ENCODE data around the gene DAGLA. TPM values are rescaled to one million over a fixed set of nuclear protein-coding genes. Genes with fewer than 3 reads are reported as not detected.

DAGLA gene
- total RNA-seq, 5 donors from 2014 or later (not counting 1 experiment from before 2014, with no cell fraction given) = 0.15 to 1.6 (median 0.23) TPM

DNA sequence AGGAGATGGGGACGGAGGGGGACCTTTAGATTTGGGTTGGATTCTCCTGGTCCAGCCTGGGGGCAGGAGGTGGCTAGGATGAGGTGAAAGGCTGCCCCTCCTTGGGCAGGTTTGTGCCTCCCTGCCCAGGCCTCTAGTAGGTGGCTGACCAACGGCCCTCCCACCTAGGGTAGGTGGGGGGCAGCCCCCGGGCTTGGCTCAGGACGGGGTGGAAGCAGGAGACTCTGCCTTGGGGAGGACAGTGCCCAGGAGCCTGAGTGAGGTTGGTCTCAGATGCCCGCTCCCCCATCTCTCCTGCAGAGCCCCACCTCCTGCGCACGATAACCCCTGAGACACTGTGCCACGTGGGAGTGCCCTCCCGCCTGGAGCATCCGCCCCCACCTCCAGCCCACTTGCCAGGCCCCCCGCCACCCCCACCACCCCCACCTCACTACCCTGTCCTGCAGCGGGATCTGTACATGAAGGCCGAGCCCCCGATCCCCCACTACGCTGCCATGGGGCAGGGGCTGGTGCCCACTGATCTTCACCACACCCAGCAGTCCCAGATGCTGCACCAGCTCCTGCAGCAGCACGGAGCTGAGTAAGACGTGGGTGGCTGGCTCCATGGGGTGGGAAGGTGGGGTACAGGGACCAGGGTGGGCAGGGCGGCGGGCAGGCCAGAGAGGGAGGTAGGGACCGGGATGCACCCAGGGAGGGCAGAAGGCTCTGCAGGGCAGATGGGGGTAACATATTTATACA lies 89.9 kb downstream of the DAGLA start:
- Mint-ChIP-seq H3K36me3 (no peaks in the 10 kb centered on the region), H3K4me3 (no peak overlapping the region), H3K4me1 (peaks cover 0 to 13% (median 5%) of the 10 kb centered on the region in 3 donors), H3K27me3 (no peaks in the 10 kb centered on the region), H3K27ac (no peak overlapping the region), H3K9me3 (no peaks in the 10 kb centered on the region)
- Histone ChIP-seq H3K27ac (ENCODE audit: low read length) (no peak overlapping the region), H3K4me3 (ENCODE audit: control insufficient read depth in 1 of 2, extremely low read depth in 1 of 2, low read length in 1 of 2) (no peak overlapping the region), H3K9me3 (no peaks in the 10 kb centered on the region), H3K36me3 (ENCODE audit: control insufficient read depth in 2 of 2, extremely low read depth in 1 of 2, insufficient read depth in 1 of 2, low read length in 1 of 2) (no peaks in the 10 kb centered on the region), H3K4me1 (ENCODE audit: control insufficient read depth in 1 of 2, extremely low read depth in 1 of 2, insufficient read depth in 2 of 2, low read length in 2 of 2) (peaks cover 0 to 24% of the 10 kb centered on the region in 2 experiments), H3K27me3 (replicated peaks in 1 of 2; ENCODE audit: control insufficient read depth in 2 of 2, extremely low read depth in 1 of 2, insufficient read depth in 2 of 2, low read length in 1 of 2) (peaks cover 0 to 3% of the 10 kb centered on the region in 2 experiments)
- ATAC-seq (replicated peaks in 1 of 4) (no peak), DNase-seq (no peak)
- ChIA-PET POLR2A (no interaction called here), CTCF (no interaction called here)
- 100% methylated on average over 1 of the region's 20 CpGs for WGBS (ENCODE audit: insufficient coverage)

DNA sequence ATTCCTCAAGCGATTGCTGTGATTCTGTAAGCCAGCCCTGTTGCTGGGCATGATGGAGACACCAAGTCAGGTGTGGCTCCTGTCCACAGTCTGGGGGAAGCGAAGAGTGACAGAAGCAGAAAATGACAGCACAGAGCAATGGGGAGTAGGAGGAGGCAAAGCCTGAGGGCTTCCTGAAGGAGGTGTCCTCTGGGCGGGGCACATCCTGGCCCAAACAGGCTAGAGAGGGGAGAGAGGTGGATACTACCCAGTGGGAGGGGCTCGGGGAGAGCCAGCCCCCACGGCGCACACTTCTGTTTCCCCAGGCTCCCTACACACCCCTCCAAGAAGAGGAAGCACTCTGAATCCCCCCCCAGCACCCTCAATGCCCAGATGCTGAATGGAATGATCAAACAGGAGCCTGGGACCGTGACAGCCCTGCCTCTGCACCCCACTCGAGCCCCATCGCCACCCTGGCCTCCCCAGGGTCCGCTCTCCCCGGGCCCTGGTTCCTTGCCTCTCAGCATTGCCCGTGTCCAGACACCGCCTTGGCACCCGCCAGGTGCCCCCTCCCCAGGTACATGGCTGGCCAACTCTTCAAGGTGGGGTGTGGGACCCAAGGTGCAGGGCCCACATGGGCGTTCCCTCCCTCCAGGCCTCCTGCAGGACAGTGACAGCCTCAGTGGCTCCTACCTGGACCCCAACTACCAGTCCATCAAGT lies 91.2 kb downstream of the DAGLA start:
- no peak overlapping the region for H3K27ac Mint-ChIP-seq

DNA sequence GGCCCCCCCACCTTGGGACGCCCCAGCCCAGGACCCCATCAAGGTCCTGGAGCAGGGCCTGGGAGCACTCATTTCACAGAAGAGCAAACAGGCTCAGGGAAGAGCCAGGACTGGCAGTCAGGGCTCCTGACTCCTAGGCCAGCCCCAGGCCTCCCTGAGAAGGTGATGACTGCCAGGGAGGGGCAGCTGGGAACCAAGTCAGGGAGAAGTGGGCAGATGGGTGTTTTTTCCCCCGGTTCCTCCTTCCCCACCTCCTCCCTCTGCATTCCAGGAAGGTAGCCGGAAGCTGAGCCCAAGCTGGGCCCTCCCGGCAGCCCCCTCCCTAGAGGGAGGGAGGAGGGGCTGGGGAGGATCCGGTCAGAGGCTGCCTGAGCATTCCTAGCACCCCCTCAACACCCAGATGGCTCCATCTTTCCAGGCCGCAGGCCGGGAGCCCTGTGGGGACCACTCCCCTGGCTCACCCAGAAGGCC lies 91.8 kb downstream of the DAGLA start:
- Mint-ChIP-seq H3K27ac (no peak overlapping the region), H3K36me3 (no peaks in the 10 kb centered on the region), H3K9me3 (no peaks in the 10 kb centered on the region), H3K27me3 (no peaks in the 10 kb centered on the region), H3K4me3 (no peak overlapping the region), H3K4me1 (peaks cover 0 to 23% (median 11%) of the 10 kb centered on the region in 3 donors)
- Histone ChIP-seq H3K4me1 (ENCODE audit: control insufficient read depth in 1 of 2, extremely low read depth in 1 of 2, insufficient read depth in 2 of 2, low read length in 2 of 2) (peaks cover 0 to 42% of the 10 kb centered on the region in 2 experiments), H3K36me3 (ENCODE audit: control insufficient read depth in 2 of 2, extremely low read depth in 1 of 2, insufficient read depth in 1 of 2, low read length in 1 of 2) (no peaks in the 10 kb centered on the region), H3K27me3 (replicated peaks in 1 of 2; ENCODE audit: control insufficient read depth in 2 of 2, extremely low read depth in 1 of 2, insufficient read depth in 2 of 2, low read length in 1 of 2) (peaks cover 0 to 16% of the 10 kb centered on the region in 2 experiments), H3K4me3 (ENCODE audit: control insufficient read depth in 1 of 2, extremely low read depth in 1 of 2, low read length in 1 of 2) (no peak overlapping the region), H3K9me3 (no peaks in the 10 kb centered on the region), H3K27ac (ENCODE audit: low read length) (no peak overlapping the region)
- no peak for DNase-seq
- ChIA-PET CTCF (interaction anchor here in 1 of 2 donors (0.6 kb wide), 1 partner anchor 1256 kb away, joined by 3 read pairs; no protein-coding TSS in a partner anchor), POLR2A (no interaction called here)
- 80% methylated on average over 1 of the region's 7 CpGs for WGBS (ENCODE audit: insufficient coverage)
- no peak for ATAC-seq (replicated peaks in 1 of 4)

More for the DNA sequence above, 91.2 kb downstream of the DAGLA start:
- WGBS (ENCODE audit: insufficient coverage) = 91% methylated on average over 11 of the region's 15 CpGs
- no peak overlapping the region for H3K4me3 Mint-ChIP-seq
- POLR2A ChIA-PET = no interaction called here
- Histone ChIP-seq H3K27ac (ENCODE audit: low read length) (no peak overlapping the region), H3K4me3 (ENCODE audit: control insufficient read depth in 1 of 2, extremely low read depth in 1 of 2, low read length in 1 of 2) (no peak overlapping the region), H3K27me3 (replicated peaks in 1 of 2; ENCODE audit: control insufficient read depth in 2 of 2, extremely low read depth in 1 of 2, insufficient read depth in 2 of 2, low read length in 1 of 2) (peaks cover 0 to 10% of the 10 kb centered on the region in 2 experiments), H3K9me3 (no peaks in the 10 kb centered on the region), H3K36me3 (ENCODE audit: control insufficient read depth in 2 of 2, extremely low read depth in 1 of 2, insufficient read depth in 1 of 2, low read length in 1 of 2) (no peaks in the 10 kb centered on the region), H3K4me1 (ENCODE audit: control insufficient read depth in 1 of 2, extremely low read depth in 1 of 2, insufficient read depth in 2 of 2, low read length in 2 of 2) (peaks cover 0 to 36% of the 10 kb centered on the region in 2 experiments)
- no peaks in the 10 kb centered on the region for H3K27me3 Mint-ChIP-seq
- DNase-seq (no peak), ATAC-seq (replicated peaks in 1 of 4) (no peak)
- peaks cover 0 to 17% (median 5%) of the 10 kb centered on the region in 3 donors for H3K4me1 Mint-ChIP-seq
- H3K36me3 Mint-ChIP-seq = no peaks in the 10 kb centered on the region
- CTCF ChIA-PET = no interaction called here
- no peaks in the 10 kb centered on the region for H3K9me3 Mint-ChIP-seq

DNA sequence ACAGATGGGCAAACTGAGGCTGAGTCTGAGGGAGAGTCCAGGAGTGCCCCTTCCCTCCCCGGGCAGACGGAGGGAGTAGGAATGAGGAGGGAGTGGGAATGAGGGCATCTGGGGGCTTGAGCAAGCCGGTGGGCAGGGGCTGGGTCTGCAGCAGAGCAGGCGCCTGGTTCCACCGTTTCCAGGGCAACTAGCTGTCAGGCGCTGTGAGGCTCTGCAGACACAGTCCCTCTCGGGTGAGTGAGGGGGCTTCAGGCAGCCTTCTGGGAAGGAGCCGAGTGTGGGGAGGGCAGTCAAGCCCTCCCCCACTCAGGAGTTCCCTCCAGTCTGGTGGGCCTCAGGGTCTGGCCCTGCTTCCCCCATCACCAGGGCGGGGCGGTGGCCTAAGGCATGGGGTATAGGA lies 93.2 kb downstream of the DAGLA start:
- 98% methylated on average over 5 of the region's 10 CpGs for WGBS (ENCODE audit: insufficient coverage)
- ATAC-seq (replicated peaks in 1 of 4) = no peak
- no peak overlapping the region for H3K4me3 ChIP-seq (ENCODE audit: control insufficient read depth in 1 of 2, extremely low read depth in 1 of 2, low read length in 1 of 2)
- Mint-ChIP-seq H3K4me1 (peaks cover 7 to 32% (median 16%) of the 10 kb centered on the region in 3 donors), H3K27me3 (no peaks in the 10 kb centered on the region), H3K36me3 (no peaks in the 10 kb centered on the region), H3K27ac (no peak overlapping the region), H3K9me3 (no peaks in the 10 kb centered on the region), H3K4me3 (no peak overlapping the region)
- H3K9me3 ChIP-seq = no peaks in the 10 kb centered on the region
- DNase-seq = no peak
- no peaks in the 10 kb centered on the region for H3K36me3 ChIP-seq (ENCODE audit: control insufficient read depth in 2 of 2, extremely low read depth in 1 of 2, insufficient read depth in 1 of 2, low read length in 1 of 2)
- peaks cover 0 to 26% of the 10 kb centered on the region in 2 experiments for H3K27me3 ChIP-seq (replicated peaks in 1 of 2; ENCODE audit: control insufficient read depth in 2 of 2, extremely low read depth in 1 of 2, insufficient read depth in 2 of 2, low read length in 1 of 2)
- CTCF ChIA-PET = no interaction called here
- POLR2A ChIA-PET = no interaction called here
- H3K27ac ChIP-seq (ENCODE audit: low read length) = no peak overlapping the region
- peaks cover 0 to 53% of the 10 kb centered on the region in 2 experiments for H3K4me1 ChIP-seq (ENCODE audit: control insufficient read depth in 1 of 2, extremely low read depth in 1 of 2, insufficient read depth in 2 of 2, low read length in 2 of 2)

DNA sequence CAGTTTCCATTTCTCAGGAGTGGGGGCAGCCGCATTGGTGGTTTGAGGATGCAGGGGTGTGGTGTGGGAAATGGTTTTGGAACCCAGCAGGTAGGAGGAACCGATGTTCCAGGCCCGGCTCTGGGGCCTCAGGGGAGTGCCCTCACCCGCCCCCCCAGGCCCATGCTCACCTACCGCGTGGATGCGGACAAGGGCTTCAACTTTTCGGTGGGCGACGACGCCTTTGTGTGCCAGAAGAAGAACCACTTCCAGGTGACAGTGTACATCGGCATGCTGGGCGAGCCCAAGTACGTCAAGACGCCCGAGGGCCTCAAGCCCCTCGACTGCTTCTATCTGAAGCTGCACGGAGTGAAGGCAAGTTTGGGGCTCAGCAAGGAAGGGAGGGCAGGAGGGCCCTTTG lies 93.6 kb downstream of the DAGLA start:
- H3K36me3 ChIP-seq (ENCODE audit: control insufficient read depth in 2 of 2, extremely low read depth in 1 of 2, insufficient read depth in 1 of 2, low read length in 1 of 2) = no peaks in the 10 kb centered on the region
- ATAC-seq (replicated peaks in 1 of 4) (no peak), DNase-seq (no peak)
- 94% methylated on average over 13 of the region's 18 CpGs for WGBS (ENCODE audit: insufficient coverage)
- peaks cover 0 to 2% of the 10 kb centered on the region in 2 donors for H3K27me3 Mint-ChIP-seq
- POLR2A ChIA-PET = no interaction called here
- no peak overlapping the region for H3K4me3 Mint-ChIP-seq
- peaks cover 7 to 32% (median 16%) of the 10 kb centered on the region in 3 donors for H3K4me1 Mint-ChIP-seq
- peaks cover 0 to 53% of the 10 kb centered on the region in 2 experiments for H3K4me1 ChIP-seq (ENCODE audit: control insufficient read depth in 1 of 2, extremely low read depth in 1 of 2, insufficient read depth in 2 of 2, low read length in 2 of 2)
- H3K27ac ChIP-seq (ENCODE audit: low read length) = no peak overlapping the region
- CTCF ChIA-PET = interaction anchor here in 1 of 2 donors (0.7 kb wide), 1 partner anchor 993 kb away, joined by 8 read pairs; no protein-coding TSS in a partner anchor
- H3K4me3 ChIP-seq (ENCODE audit: control insufficient read depth in 1 of 2, extremely low read depth in 1 of 2, low read length in 1 of 2) = no peak overlapping the region
- H3K27ac Mint-ChIP-seq = no peak overlapping the region
- no peaks in the 10 kb centered on the region for H3K9me3 ChIP-seq
- no peaks in the 10 kb centered on the region for H3K9me3 Mint-ChIP-seq
- H3K27me3 ChIP-seq (replicated peaks in 1 of 2; ENCODE audit: control insufficient read depth in 2 of 2, extremely low read depth in 1 of 2, insufficient read depth in 2 of 2, low read length in 1 of 2) = peaks cover 0 to 26% of the 10 kb centered on the region in 2 experiments
- H3K36me3 Mint-ChIP-seq = no peaks in the 10 kb centered on the region

DNA sequence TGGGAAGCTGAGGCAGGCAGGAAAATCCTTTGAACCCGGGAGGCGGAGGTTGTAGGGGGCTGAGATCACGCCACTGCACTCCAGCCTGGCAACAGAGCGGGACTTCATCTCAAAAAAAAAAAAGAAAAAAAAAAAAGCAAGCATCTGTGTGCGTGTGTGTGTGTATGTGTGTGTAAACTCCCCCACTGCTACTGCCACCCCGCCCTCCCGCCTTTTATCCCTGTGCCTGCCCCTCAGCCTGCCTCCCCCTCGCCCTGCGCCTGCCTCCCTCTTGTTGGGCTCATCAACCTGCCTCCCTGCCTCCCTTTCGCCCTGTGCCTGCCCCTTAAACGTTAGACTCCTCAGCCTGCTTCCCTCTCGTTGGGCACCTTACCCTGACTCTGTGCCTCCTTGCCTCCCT lies 94.2 kb downstream of the DAGLA start:
- ChIA-PET CTCF (interaction anchor here in 1 of 2 donors (0.7 kb wide), 1 partner anchor 994 kb away, joined by 8 read pairs; no protein-coding TSS in a partner anchor), POLR2A (no interaction called here)
- H3K36me3 Mint-ChIP-seq = no peaks in the 10 kb centered on the region
- Histone ChIP-seq H3K4me1 (ENCODE audit: control insufficient read depth in 1 of 2, extremely low read depth in 1 of 2, insufficient read depth in 2 of 2, low read length in 2 of 2) (peaks cover 0 to 53% of the 10 kb centered on the region in 2 experiments), H3K27me3 (replicated peaks in 1 of 2; ENCODE audit: control insufficient read depth in 2 of 2, extremely low read depth in 1 of 2, insufficient read depth in 2 of 2, low read length in 1 of 2) (peaks cover 0 to 26% of the 10 kb centered on the region in 2 experiments), H3K4me3 (ENCODE audit: control insufficient read depth in 1 of 2, extremely low read depth in 1 of 2, low read length in 1 of 2) (no peak overlapping the region), H3K9me3 (no peaks in the 10 kb centered on the region), H3K36me3 (ENCODE audit: control insufficient read depth in 2 of 2, extremely low read depth in 1 of 2, insufficient read depth in 1 of 2, low read length in 1 of 2) (no peaks in the 10 kb centered on the region), H3K27ac (ENCODE audit: low read length) (no peak overlapping the region)
- H3K27ac Mint-ChIP-seq = no peak overlapping the region
- DNase-seq (no peak), ATAC-seq (replicated peaks in 1 of 4) (no peak)
- H3K9me3 Mint-ChIP-seq = no peaks in the 10 kb centered on the region
- H3K4me1 Mint-ChIP-seq = peaks cover 7 to 32% (median 16%) of the 10 kb centered on the region in 3 donors
- H3K27me3 Mint-ChIP-seq = peaks cover 0 to 2% of the 10 kb centered on the region in 2 donors
- no peak overlapping the region for H3K4me3 Mint-ChIP-seq
- WGBS (ENCODE audit: insufficient coverage) = 86% methylated on average over 8 of the region's 12 CpGs

Measured in T-cell (primary cell).